HG02943 (cell line): ENCODE measurements around the gene DRD3.

Source experiments
- ATAC-seq: cut with Tn5 transposase; IDR thresholded peaks from one replicate; pipeline ENCODE4 v1.9.1; 2021; ENCODE audit warnings: mild to moderate bottlenecking, low read depth, moderate library complexity; ENCODE audit not compliant: unreplicated experiment

The DRD3 gene

GRCh38 chr3:114178770-114179368 is at the start of gene DRD3:
DRD3 (minus strand) TSS chr3:114179052; CDS start chr3:114171992, 7,060 bp downstream.
- no peak for ATAC-seq

GRCh38 chr3:114227076-114227475 is 48.2 kb upstream of the DRD3 start:
- ATAC-seq = no peak

DNA sequence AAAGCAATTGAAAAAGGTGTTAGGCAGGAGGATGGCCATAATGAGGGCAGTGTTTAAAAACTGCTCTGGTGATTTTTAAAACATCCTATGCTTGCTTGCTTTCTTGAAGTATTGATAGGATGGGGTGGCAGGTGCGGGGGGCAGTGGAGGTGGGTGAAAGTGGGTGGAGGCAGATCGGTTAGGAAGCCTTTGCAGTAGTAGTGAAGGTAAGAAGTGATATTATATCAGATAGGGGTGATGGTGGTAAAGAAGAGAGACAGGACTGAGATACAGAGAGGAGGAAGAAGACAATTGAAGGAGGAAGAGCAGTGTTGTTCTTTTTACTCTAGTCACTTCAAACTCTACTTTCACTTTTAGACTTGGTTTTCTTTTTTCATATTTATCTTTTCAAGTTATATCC is 47.5 kb upstream of the DRD3 start:
- no peak for ATAC-seq

DNA sequence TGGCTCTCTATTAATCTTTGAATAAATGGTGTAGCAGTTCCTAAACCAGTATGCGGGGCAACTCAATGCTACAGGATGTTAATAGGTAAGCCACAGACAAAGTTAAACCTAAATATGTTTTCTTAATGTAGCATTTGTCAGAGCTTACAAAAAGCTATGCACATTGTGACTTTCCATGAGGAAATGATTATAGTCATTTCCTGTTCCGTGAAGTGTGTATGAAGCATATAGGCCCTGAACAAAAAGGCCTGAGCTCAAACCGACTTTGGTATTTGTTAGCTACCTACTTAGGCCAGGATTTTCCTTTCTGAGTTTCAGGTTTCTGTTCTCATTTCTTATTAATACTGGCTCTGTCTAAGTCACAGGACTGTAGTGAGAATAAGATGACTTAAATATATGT is 44.3 kb upstream of the DRD3 start:
- ATAC-seq = peak; percentile 85

DNA sequence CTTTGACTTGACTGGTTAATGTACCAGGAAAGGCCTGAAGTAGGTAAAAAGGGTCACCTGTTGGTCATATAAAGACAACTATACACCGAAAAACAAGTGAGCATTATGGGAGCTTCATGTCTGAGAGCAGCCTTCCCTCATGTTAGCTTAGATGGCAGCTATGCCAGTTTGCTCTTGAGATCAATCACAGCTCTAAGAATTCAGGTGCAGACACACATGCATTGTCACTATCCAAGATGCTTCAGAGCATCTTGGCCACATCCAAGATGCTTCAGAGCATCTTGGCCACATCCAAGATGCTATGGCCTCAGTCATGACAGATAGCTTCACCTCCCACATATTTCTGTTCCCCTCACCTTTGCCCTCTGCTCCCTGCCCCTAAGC is 43.0 kb upstream of the DRD3 start:
- ATAC-seq = no peak

DNA sequence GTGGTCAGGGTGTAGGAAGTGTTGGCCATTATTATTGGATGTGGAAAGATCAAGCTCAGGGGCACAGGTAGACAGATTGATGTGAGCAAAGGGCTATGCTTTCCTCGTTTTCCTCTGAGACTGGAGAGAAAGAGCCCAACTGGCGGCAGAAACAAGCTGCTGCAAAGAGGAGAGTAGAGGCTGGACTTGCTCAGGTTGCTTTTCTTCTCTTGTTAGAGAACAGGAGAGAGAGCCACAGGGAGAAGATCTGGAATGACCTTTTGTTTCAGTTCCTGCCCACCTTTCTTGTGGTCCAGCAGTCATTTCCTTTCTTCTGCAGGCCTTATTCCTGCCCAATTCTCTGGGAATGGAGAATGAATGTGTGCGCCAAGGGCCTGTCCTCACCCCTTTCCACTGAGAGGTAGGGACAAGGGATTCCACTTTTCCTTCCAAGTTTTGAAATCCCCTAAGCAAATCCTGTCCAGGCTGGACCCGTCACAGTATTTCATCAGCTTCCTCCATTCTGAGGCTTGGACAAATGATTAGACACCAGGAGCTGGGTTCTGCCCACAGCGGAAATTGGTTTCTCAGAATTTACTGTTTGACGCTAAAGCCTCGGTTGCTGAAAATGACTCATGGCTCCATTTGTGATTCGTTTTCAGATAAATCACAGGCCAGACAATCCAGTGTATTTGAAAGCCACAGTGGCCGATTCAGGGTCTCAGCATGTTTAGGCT is 42.5 kb upstream of the DRD3 start:
- no peak for ATAC-seq

GRCh38 chr3:114219741-114220140 is 40.9 kb upstream of the DRD3 start:
- no peak for ATAC-seq

DNA sequence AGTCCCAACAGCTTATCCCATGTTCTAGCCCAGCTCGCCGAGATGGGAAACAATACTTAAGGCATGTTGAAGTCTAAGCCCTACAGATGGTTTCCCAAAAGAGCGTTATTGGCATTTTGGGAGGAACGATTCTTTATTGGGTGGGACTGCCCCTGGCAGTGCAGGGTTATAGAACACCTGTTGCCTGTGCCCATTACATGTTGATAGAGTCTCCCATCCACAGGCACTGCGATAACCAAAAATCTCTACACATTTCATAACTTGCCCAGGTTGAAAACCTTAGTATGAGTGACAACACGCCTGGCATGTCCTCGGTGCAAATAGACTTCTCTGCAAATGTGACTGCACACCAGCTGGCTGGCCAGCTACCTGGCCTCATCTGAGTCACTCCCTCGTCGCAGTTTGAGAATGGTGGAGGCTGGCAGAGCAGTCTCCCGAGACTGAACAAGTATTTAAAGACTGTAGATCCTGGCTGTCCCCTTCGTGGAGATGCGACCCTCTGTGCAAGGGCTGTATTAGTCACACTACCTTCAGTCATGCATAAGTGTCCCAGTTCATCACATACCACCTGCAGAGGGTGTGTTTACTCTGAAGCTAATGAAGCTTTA is 39.8 kb upstream of the DRD3 start:
- ATAC-seq = no peak

DNA sequence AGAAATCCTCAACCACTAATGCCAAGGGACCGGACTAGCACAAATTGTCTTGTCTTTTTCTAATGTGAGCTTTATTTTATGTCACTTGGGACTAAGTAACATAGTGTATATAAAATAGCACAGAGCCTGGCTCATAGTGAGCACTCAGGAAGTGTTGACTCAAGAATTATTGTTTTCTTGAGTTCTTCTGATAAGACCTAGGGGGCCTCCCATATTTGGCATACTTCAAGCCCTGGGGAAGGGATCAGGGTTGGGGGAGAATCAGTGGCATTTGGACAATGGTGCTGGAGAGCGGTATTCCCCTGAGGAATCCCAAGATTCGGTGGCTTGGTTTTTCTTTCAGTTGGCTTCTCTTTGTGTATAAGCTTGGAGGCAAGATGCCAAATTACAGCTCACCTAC is 39.2 kb upstream of the DRD3 start:
- no peak for ATAC-seq

DNA sequence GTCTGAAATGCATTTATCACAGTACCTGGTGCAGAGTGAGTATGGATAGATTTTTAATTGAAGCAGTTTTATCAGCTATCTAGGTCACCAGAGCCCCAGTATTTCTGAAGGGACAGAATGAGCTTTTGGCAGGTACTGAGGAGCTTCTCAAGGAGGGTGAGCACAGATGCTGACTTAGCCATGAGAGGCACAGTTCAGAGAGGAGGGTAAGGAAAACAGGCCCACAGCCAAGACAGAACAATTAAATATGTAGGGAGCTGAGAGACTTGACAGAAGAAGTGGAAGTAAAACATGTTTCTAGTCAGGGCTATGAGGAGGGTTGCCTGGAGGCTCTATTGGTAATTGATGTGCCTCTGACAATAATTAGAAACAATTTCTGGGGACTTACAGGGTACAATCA is 38.4 kb upstream of the DRD3 start:
- ATAC-seq = no peak

- ATAC-seq = no peak
Observed at GRCh38 chr3:114216186-114216970, 37.5 kb upstream of the DRD3 start.

- peak; percentile 30 for ATAC-seq
Observed at GRCh38 chr3:114214542-114215341, 35.9 kb upstream of the DRD3 start.

DNA sequence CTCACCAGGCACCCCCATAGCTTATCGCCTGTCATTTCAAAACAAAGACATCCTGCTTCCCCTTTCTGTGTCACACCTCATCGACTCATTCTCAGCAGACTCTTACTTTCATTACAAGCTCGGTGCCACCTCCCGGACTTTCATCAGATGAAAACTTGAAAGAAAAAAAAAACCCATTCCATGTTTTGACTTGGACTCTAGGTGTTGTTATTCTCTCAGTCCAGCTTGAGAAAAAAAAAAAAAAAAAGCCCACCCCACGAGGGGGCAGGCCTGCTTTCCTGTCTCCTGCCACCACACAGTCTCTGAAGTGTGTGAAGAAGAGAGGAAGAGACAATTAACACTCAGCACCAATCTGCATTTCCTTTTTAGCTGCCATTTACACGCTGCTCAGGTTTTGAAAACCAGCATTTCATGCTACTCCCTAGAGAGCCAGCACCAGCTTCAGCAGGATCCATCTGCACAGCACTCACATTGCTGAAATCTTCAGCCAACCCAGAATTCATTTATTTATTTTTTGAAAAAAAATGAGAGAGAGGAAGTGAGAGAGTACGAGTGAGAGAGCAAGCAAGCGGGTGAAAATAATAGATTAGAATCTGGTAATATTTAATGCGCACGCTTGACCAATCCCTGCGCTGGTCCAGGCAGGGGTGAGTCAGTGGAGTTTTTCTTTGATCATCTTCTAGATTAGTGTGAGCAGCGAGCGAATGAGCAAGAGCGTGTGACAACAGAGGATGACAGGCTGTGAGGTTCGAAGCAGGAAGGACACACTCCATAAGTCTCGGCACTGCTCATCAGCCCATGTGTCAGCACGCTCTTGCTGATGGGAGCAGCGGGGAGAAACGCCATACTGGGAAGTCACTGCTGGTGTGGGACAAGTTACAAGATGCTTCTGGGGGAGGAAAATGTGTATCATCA is 35.0 kb upstream of the DRD3 start:
- peak; percentile 81 for ATAC-seq

DNA sequence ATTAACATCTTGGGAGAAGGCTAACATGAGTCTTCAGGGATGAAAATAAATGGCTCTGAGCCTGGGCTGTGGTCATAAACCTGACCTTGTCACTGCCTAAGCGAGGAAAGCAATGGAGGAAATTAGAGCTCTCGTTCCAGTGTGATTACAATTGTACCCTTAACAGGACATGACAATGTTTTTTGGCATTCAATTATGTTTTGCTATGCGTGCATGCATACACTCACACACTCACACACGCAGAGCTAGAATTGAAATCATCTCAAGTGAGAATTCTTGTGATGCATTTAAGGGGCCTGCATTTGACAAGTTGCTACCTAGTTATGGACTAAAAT is 34.4 kb upstream of the DRD3 start:
- peak; percentile 1 for ATAC-seq

GRCh38 chr3:114212646-114213045 is 33.8 kb upstream of the DRD3 start:
- no peak for ATAC-seq

DNA sequence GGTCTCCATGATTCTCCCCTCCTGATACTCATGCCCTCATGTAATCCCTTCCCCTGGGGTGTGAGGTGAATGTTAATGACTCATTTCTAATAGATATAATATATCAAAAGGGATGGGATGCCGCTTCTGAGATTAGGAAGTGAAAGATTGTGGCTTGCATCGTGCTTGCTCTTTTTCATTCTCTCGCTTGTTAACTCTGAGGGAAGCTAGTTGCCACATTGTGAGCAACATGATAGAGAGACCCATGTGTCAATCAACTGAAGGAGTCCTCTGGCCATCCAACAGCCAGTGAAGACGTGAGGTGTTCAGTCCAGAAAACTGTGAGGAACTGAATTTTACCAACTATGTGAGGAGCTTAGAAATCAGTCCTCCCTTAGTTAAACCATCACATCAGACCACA is 28.9 kb upstream of the DRD3 start:
- peak; percentile 83 for ATAC-seq

- no peak for ATAC-seq
Observed at GRCh38 chr3:114206342-114206741, 27.5 kb upstream of the DRD3 start.

- no peak for ATAC-seq
Observed at GRCh38 chr3:114205541-114205940, 26.7 kb upstream of the DRD3 start.

DNA sequence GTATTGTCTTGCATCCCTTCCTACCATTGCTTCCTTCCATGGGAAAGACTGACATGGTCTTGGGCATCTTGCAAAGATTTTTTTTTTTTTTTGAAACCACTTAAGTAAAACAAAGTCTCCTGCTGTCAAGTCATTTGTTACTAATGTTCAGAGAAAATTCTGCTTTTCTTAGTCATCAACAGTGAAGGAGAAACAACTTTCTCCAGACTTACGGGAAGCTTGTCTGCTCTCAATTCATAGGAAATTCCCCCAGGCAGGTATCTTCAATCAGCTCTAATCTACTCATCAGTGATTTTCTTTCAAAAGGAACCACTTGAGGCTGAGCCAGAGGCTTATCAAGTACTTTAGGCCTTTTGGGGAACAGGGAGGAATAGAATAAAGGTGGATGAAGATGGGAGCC is 15.9 kb upstream of the DRD3 start:
- no peak for ATAC-seq

GRCh38 chr3:114192136-114192535 is 13.3 kb upstream of the DRD3 start:
- ATAC-seq = no peak
